IMR-90 (cell line): Measurements from ENCODE around the gene TEX48. TPM values are rescaled to one million over a fixed set of nuclear protein-coding genes. Genes with fewer than 3 reads are reported as not detected.

ENCODE experiments used
- ATAC-seq: fragments of 200-7000 bp; cut with Tn5 transposase; 2 replicates; pipeline ENCODE4 v1.9.1; 2020; ENCODE audit warnings: low read depth, mild to moderate bottlenecking, moderate library complexity
- BruUV-seq: library from RNA; stranded (reverse); fragments of 400-500 nt; replicated peaks from 2 replicates; lab custom pipeline; 2021; lab: Mats Ljungman, UMichigan
- CTCF ChIA-PET: fragments of 300-600 bp; formaldehyde crosslinking; extraction: SDS; loops from one replicate; lab custom pipeline; 2021; ENCODE audit warnings: antibody characterized with exemption; lab: Yijun Ruan, JAX
- POLR2A ChIA-PET: fragments of 300-600 bp; sonication (Branson Sonifier 250); formaldehyde crosslinking; loops from one replicate; lab custom pipeline; 2022; ENCODE audit warnings: antibody characterized with exemption; ENCODE audit not compliant: unreplicated experiment; lab: Charles Lee
- DNase-seq: peaks from one replicate; pipeline ENCODE4 v3.0.0; 2013
- H2AFZ ChIP-seq: replicated peaks from 2 replicates; pipeline ENCODE3; 2013; ENCODE audit warnings: low read length, mild to moderate bottlenecking; ENCODE audit not compliant: poor library complexity
- H2AK5ac ChIP-seq: 2 replicates; pipeline ENCODE4 v1.6.1; 2013; ENCODE audit warnings: low read depth, low read length, inconsistent platforms
- H2AK9ac ChIP-seq: replicated peaks from 2 replicates; pipeline ENCODE3; 2013; ENCODE audit warnings: mild to moderate bottlenecking, low read depth, low read length, moderate library complexity; ENCODE audit not compliant: poor library complexity
- H2BK120ac ChIP-seq: 2 replicates; pipeline ENCODE4 v1.6.1; 2013; ENCODE audit warnings: low read depth, low read length, inconsistent platforms
- H2BK15ac ChIP-seq: 3 replicates; pipeline ENCODE4 v1.6.1; 2013; ENCODE audit warnings: low read depth, low read length, inconsistent platforms
- H2BK20ac ChIP-seq: 2 replicates; pipeline ENCODE4 v1.6.1; 2013; ENCODE audit warnings: low read depth, mild to moderate bottlenecking, inconsistent platforms, low read length, moderate library complexity
- H2BK5ac ChIP-seq: 2 replicates; pipeline ENCODE4 v1.6.1; 2013; ENCODE audit warnings: mild to moderate bottlenecking, low read depth, low read length, inconsistent platforms; ENCODE audit not compliant: poor library complexity, severe bottlenecking
- H3K14ac ChIP-seq: replicated peaks from 2 replicates; pipeline ENCODE4 v1.6.1; 2013; ENCODE audit warnings: low read depth, low read length, inconsistent platforms
- H3K18ac ChIP-seq: 2 replicates; pipeline ENCODE4 v1.6.1; 2013; ENCODE audit warnings: low read depth, low read length, control low read depth
- H3K23ac ChIP-seq: 2 replicates; pipeline ENCODE4 v1.6.1; 2013; ENCODE audit warnings: low read depth, low read length, inconsistent platforms
- H3K27ac ChIP-seq: 2 replicates; pipeline ENCODE4 v1.5.1; 2013; ENCODE audit warnings: mild to moderate bottlenecking, control low read depth, low read length; ENCODE audit not compliant: insufficient read depth
- H3K27me3 ChIP-seq: 2 replicates; pipeline ENCODE4 v1.6.1; 2013; ENCODE audit warnings: low read length; ENCODE audit not compliant: control insufficient read depth, insufficient read depth
- H3K36me3 ChIP-seq: 2 replicates; pipeline ENCODE4 v1.6.1; 2013; ENCODE audit warnings: low read length, mixed read lengths; ENCODE audit not compliant: control insufficient read depth, insufficient read depth
- H3K4ac ChIP-seq: 2 replicates; pipeline ENCODE4 v1.6.1; 2013; ENCODE audit warnings: low read depth, low read length, inconsistent platforms
- H3K4me1 ChIP-seq: 2 replicates; pipeline ENCODE4 v1.6.1; 2013; ENCODE audit warnings: low read length, mixed read lengths; ENCODE audit not compliant: control insufficient read depth, insufficient read depth
- H3K4me2 ChIP-seq: 2 replicates; pipeline ENCODE4 v1.6.1; 2013; ENCODE audit warnings: low read depth, mild to moderate bottlenecking, control low read depth, low read length, moderate library complexity
- H3K4me3 ChIP-seq: 2 replicates; pipeline ENCODE4 v1.5.1; 2013; ENCODE audit warnings: low read depth, mild to moderate bottlenecking, control low read depth, low read length, moderate library complexity; ENCODE audit not compliant: insufficient read depth
- H3K56ac ChIP-seq: 2 replicates; pipeline ENCODE4 v1.6.1; 2013; ENCODE audit warnings: low read length, inconsistent platforms; ENCODE audit not compliant: insufficient read depth; ENCODE audit errors: extremely low read depth
- H3K79me1 ChIP-seq, 2 experiments: 2 replicates each; pipeline ENCODE4 v1.6.1; 2013; ENCODE audit warnings: low read length in 2 of 2, inconsistent platforms in 1 of 2, low read depth in 1 of 2
- H3K9ac ChIP-seq: 2 replicates; pipeline ENCODE4 v1.6.1; 2013; ENCODE audit warnings: low read depth, low read length, control low read depth
- H3K9me1 ChIP-seq: 2 replicates; pipeline ENCODE4 v1.6.1; 2013; ENCODE audit warnings: low read length, inconsistent platforms; ENCODE audit not compliant: insufficient read depth
- H3K9me3 ChIP-seq: 2 replicates; pipeline ENCODE4 v1.6.1; 2013; ENCODE audit warnings: low read length; ENCODE audit not compliant: control insufficient read depth, insufficient read depth
- H4K20me1 ChIP-seq: 2 replicates; pipeline ENCODE4 v1.6.1; 2013; ENCODE audit warnings: low read length, inconsistent platforms; ENCODE audit not compliant: insufficient read depth
- H4K5ac ChIP-seq: 2 replicates; pipeline ENCODE4 v1.6.1; 2013; ENCODE audit warnings: mild to moderate bottlenecking, low read depth, low read length, control low read depth
- H4K8ac ChIP-seq, 2 experiments: 2 replicates each; pipeline ENCODE4 v1.6.1; 2013; ENCODE audit warnings: low read depth in 2 of 2, low read length in 2 of 2, control low read depth in 1 of 2, inconsistent platforms in 1 of 2
- H4K91ac ChIP-seq: 2 replicates; pipeline ENCODE4 v1.6.1; 2013; ENCODE audit warnings: low read depth, low read length, inconsistent platforms; ENCODE audit not compliant: insufficient read depth
- BHLHE40 ChIP-seq: fragments of 150-350 bp; IDR thresholded peaks from 2 replicates; pipeline ENCODE4 v1.6.1; 2016; ENCODE audit warnings: mild to moderate bottlenecking, low read depth, low read length
- CEBPB ChIP-seq: IDR thresholded peaks from 2 replicates; pipeline ENCODE4 v1.6.1; 2012; ENCODE audit warnings: low read depth, low read length, improper control_type of control experiment
- CHD1 ChIP-seq: IDR thresholded peaks from 2 replicates; pipeline ENCODE4 v1.6.1; 2012; ENCODE audit warnings: low read depth, low read length, improper control_type of control experiment
- FOS ChIP-seq: fragments of 150-350 bp; IDR thresholded peaks from 2 replicates; pipeline ENCODE4 v1.6.1; 2016; ENCODE audit warnings: low read depth, low read length
- MAFK ChIP-seq: IDR thresholded peaks from 2 replicates; pipeline ENCODE4 v1.6.1; 2012; ENCODE audit warnings: low read depth, low read length, improper control_type of control experiment
- MAZ ChIP-seq: IDR thresholded peaks from 2 replicates; pipeline ENCODE4 v1.6.1; 2012; ENCODE audit warnings: low read depth, mild to moderate bottlenecking, low read length, improper control_type of control experiment, moderate library complexity, borderline replicate concordance
- MXI1 ChIP-seq: IDR thresholded peaks from 2 replicates; pipeline ENCODE4 v1.6.1; 2012; ENCODE audit warnings: low read depth, mild to moderate bottlenecking, low read length, moderate library complexity, borderline replicate concordance
- NFE2L2 ChIP-seq: fragments of 150-350 bp; IDR thresholded peaks from 2 replicates; pipeline ENCODE4 v1.6.1; 2016; ENCODE audit warnings: low read depth, mild to moderate bottlenecking, low read length
- POLR2A ChIP-seq: IDR thresholded peaks from 2 replicates; pipeline ENCODE4 v1.6.1; 2012; ENCODE audit warnings: mild to moderate bottlenecking, low read depth, low read length
- RAD21 ChIP-seq: IDR thresholded peaks from 2 replicates; pipeline ENCODE4 v1.6.1; 2012; ENCODE audit warnings: low read length, improper control_type of control experiment
- RCOR1 ChIP-seq: IDR thresholded peaks from 2 replicates; pipeline ENCODE4 v1.6.1; 2012; ENCODE audit warnings: mild to moderate bottlenecking, low read length, improper control_type of control experiment; ENCODE audit not compliant: insufficient replicate concordance
- RFX5 ChIP-seq: IDR thresholded peaks from 2 replicates; pipeline ENCODE4 v1.8.0; 2012; ENCODE audit warnings: low read depth, mild to moderate bottlenecking, low read length, moderate library complexity
- SMC3 ChIP-seq: fragments of 150-350 bp; IDR thresholded peaks from 2 replicates; pipeline ENCODE4 v1.6.1; 2016; ENCODE audit warnings: low read depth, mild to moderate bottlenecking, antibody characterized with exemption, low read length, moderate library complexity
- WGBS, 2 experiments: methylation state at CpG; one replicate each; pipeline versions ENCODE4 v1.1.5 to v1.1.7; 2013; ENCODE audit warnings: missing lambda C conversion rate in 2 of 2; ENCODE audit not compliant: insufficient read length in 1 of 2; ENCODE audit errors: extremely low coverage in 2 of 2; 5-methylcytosine and 5-hydroxymethylcytosine counted together
- dilution Hi-C: fragments of 300-500 bp; cut with HindIII; formaldehyde crosslinking; loops from one replicate; pipeline ENCODE4 v1.14.3; 2018; ENCODE audit warnings: low sequenced_read_pairs; ENCODE audit not compliant: unreplicated experiment
- in situ Hi-C: fragments of 300-500 bp; cut with MboI; formaldehyde crosslinking; loops from 3 replicates; pipeline ENCODE4 v1.14.3; 2019; ENCODE audit warnings: low sequenced_read_pairs, inconsistent platforms, mixed read lengths
- intact Hi-C: fragments of 100-400 bp; cut with micrococcal nuclease; formaldehyde crosslinking; loops from 2 replicates; pipeline ENCODE4 v1.10.0; 2022
- polyA plus RNA-seq, 3 experiments: library from polyadenylated mRNA; depleted of rRNA; stranded (reverse); fragments of >200 nt; gene quantifications; 2 replicates each; pipeline ENCODE4 v1.2.3, GENCODE V29; 2012; ENCODE audit warnings: low replicate concordance in 1 of 3
- total RNA-seq: library from RNA; depleted of rRNA; stranded (reverse); fragments of >200 nt; gene quantifications from 2 replicates; pipeline ENCODE4 v1.2.3, GENCODE V29; 2012
- TF ChIP-seq, protein P1 (sequence below): conservative IDR thresholded peaks from 2 replicates; pipeline ENCODE4 v1.5.1; 2012; ENCODE audit warnings: mild to moderate bottlenecking, low read depth, low read length, improper control_type of control experiment
- TF ChIP-seq, protein P2 (sequence below): fragments of 150-350 bp; IDR thresholded peaks from 2 replicates; pipeline ENCODE4 v1.6.1; 2017; ENCODE audit warnings: mild to moderate bottlenecking, antibody characterized with exemption, low read length, low read depth
- TF ChIP-seq, protein P3 (sequence below): fragments of 150-350 bp; IDR thresholded peaks from 2 replicates; pipeline ENCODE4 v1.6.1; 2016; ENCODE audit warnings: low read depth, mild to moderate bottlenecking, low read length, moderate library complexity, borderline replicate concordance

The TEX48 gene
- total and polyA plus RNA-seq, 2 of the 4 experiments (the other 2 are of a cell fraction), result not detected

DNA sequence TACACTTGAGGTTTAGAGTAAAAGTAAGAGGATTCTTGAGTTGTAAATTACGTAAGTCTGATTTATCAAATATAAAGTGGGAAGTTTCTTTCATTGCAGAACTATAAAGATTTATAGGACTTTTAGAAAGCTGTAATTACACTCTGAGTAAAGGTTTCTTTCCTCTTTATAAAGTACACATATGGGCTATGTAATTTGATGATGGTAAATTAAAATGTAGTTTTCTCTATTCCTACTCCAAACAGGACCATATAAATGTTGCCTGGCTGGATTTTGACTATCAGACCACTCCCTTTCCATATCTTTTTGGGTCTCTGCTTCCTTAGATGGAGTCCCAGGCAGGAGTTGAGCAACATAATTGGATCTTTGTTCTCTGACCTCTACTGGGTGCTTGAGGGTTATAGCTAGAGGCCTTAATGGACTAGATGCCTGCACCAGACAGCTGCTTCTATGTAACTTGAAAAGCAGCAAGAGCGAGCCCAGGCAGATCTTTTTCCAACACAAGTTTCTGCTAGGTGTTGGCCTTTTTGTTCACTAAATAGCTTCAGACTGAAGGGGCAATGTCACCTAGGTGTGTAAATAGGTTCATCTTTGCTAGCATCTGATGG, 11.4 kb upstream of the TEX48 start:
- Histone ChIP-seq H3K4me1 (peaks cover 13% of the 10 kb centered on the region), H3K56ac (no peak overlapping the region), H3K9me1 (peaks cover 18% of the 10 kb centered on the region), H4K20me1 (no peaks in the 10 kb centered on the region), H3K79me1 (no peaks in the 10 kb centered on the region), H3K4ac (peak overlapping the region; percentile 44; the same call in 1 of the 2 replicates), H2BK120ac (0 out of 2 replicates have a peak overlapping the region, but pooled peaks have one; percentile 35), H4K8ac (no peak overlapping the region), H3K27ac (no peak overlapping the region), H2BK5ac (no peak overlapping the region), H3K4me2 (no peak overlapping the region), H3K14ac (no peak overlapping the region), H3K9me3 (no peaks in the 10 kb centered on the region), H3K36me3 (no peaks in the 10 kb centered on the region), H2AFZ (no peak overlapping the region), H4K5ac (no peak overlapping the region), H2BK20ac (peak overlapping the region; percentile 44; the same call in 1 of the 2 replicates), H4K91ac (no peak overlapping the region), H2AK5ac (no peak overlapping the region), H3K27me3 (no peaks in the 10 kb centered on the region), H3K23ac (no peak overlapping the region), H2BK15ac (peak overlapping the region; percentile 91; the same call in 2 of the 3 replicates), H3K4me3 (no peak overlapping the region), H3K9ac (no peak overlapping the region), H3K18ac (no peak overlapping the region), H2AK9ac (no peak overlapping the region)
- TF ChIP-seq MAFK, result no peak
- TF ChIP-seq, protein P1, sequence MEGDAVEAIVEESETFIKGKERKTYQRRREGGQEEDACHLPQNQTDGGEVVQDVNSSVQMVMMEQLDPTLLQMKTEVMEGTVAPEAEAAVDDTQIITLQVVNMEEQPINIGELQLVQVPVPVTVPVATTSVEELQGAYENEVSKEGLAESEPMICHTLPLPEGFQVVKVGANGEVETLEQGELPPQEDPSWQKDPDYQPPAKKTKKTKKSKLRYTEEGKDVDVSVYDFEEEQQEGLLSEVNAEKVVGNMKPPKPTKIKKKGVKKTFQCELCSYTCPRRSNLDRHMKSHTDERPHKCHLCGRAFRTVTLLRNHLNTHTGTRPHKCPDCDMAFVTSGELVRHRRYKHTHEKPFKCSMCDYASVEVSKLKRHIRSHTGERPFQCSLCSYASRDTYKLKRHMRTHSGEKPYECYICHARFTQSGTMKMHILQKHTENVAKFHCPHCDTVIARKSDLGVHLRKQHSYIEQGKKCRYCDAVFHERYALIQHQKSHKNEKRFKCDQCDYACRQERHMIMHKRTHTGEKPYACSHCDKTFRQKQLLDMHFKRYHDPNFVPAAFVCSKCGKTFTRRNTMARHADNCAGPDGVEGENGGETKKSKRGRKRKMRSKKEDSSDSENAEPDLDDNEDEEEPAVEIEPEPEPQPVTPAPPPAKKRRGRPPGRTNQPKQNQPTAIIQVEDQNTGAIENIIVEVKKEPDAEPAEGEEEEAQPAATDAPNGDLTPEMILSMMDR, result no peak
- TF ChIP-seq SMC3, result no peak
- no peak for TF ChIP-seq NFE2L2
- TF ChIP-seq BHLHE40, result no peak
- TF ChIP-seq FOS, result no peak
- TF ChIP-seq, protein P2, sequence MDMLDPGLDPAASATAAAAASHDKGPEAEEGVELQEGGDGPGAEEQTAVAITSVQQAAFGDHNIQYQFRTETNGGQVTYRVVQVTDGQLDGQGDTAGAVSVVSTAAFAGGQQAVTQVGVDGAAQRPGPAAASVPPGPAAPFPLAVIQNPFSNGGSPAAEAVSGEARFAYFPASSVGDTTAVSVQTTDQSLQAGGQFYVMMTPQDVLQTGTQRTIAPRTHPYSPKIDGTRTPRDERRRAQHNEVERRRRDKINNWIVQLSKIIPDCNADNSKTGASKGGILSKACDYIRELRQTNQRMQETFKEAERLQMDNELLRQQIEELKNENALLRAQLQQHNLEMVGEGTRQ, result no peak
- TF ChIP-seq, protein P3, sequence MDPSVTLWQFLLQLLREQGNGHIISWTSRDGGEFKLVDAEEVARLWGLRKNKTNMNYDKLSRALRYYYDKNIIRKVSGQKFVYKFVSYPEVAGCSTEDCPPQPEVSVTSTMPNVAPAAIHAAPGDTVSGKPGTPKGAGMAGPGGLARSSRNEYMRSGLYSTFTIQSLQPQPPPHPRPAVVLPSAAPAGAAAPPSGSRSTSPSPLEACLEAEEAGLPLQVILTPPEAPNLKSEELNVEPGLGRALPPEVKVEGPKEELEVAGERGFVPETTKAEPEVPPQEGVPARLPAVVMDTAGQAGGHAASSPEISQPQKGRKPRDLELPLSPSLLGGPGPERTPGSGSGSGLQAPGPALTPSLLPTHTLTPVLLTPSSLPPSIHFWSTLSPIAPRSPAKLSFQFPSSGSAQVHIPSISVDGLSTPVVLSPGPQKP, result no peak
- no peak for TF ChIP-seq RCOR1
- TF ChIP-seq POLR2A, result no peak
- TF ChIP-seq MAZ, result no peak
- no peak for TF ChIP-seq CEBPB
- no peak for TF ChIP-seq RAD21
- TF ChIP-seq MXI1, result no peak
- no peak for TF ChIP-seq CHD1
- TF ChIP-seq RFX5, result no peak
- CTCF ChIA-PET, result interaction anchor here (1.5 kb wide), 2 partner anchors 10 to 12 kb away, joined by 3 read pairs; no protein-coding TSS in a partner anchor
- WGBS, 2 experiments, result no CpG with 5 or more reads among the region's 2 CpGs
- POLR2A ChIA-PET, result no interaction called here
- ATAC-seq (no peak), DNase-seq (no peak)
- no TSS peak for BruUV-seq
- dilution Hi-C loops (no loop called here), in situ Hi-C loops (no loop called here), intact Hi-C loops (no loop called here)
